BLaER1 treated with 17β-estradiol and CSF1 and Interleukin-3, amounts not matched to agents 10 nM and 100 nM (cell line): ENCODE measurements around the gene SLC6A13.

Experiments
- H3K27ac ChIP-seq, 11 experiments: shearing (Covaris generic); formaldehyde crosslinking; 2 replicates each; pipeline ENCODE4 v1.8.1; 2022
- H3K27me3 ChIP-seq, 11 experiments: shearing (Covaris generic); formaldehyde crosslinking; 2 replicates each; pipeline ENCODE4 v1.8.1; 2022
- H3K36me3 ChIP-seq, 11 experiments: shearing (Covaris generic); formaldehyde crosslinking; 2 replicates each; pipeline ENCODE4 v1.8.1; 2022
- H3K4me1 ChIP-seq, 10 experiments: shearing (Covaris generic); formaldehyde crosslinking; 2 replicates each; pipeline ENCODE4 v1.8.1; 2022
- H3K4me2 ChIP-seq, 11 experiments: shearing (Covaris generic); formaldehyde crosslinking; 2 replicates each; pipeline ENCODE4 v1.8.1; 2022
- H3K4me3 ChIP-seq, 10 experiments: shearing (Covaris generic); formaldehyde crosslinking; 2 replicates each; pipeline ENCODE4 v1.8.1; 2022
- H3K9ac ChIP-seq, 11 experiments: shearing (Covaris generic); formaldehyde crosslinking; 2 replicates each; pipeline ENCODE4 v1.8.1; 2022
- H3K9me3 ChIP-seq, 11 experiments: shearing (Covaris generic); formaldehyde crosslinking; replicated peaks in 1 of 11; 2 replicates each; pipeline ENCODE4 v1.8.1; 2022
- H4K20me1 ChIP-seq, 11 experiments: shearing (Covaris generic); formaldehyde crosslinking; 2 replicates each; pipeline ENCODE4 v1.8.1; 2022
- Cebpa-rat ChIP-seq, 11 experiments: shearing (Covaris generic); IDR thresholded peaks; 2 replicates each; pipeline ENCODE4 v1.8.1; 2022

The SLC6A13 gene

GRCh38 chr12:210277-211141 lies 52.1 kb downstream of the SLC6A13 start:
- H3K4me1 ChIP-seq: peaks cover 34 to 56% (median 43%) of the 10 kb centered on the region in 10 experiments
- peak overlapping the region in 3 of 11 experiments; percentile 88 to 99 (median 98); a peak in 3 of 22 replicates for H3K4me2 ChIP-seq
- peak overlapping the region in 6 of 11 experiments; percentile 17 to 83 (median 76); a peak in 7 of 22 replicates for H3K27ac ChIP-seq
- no peak for TF ChIP-seq Cebpa-rat (IDR thresholded peaks at IDR 0.05)
- no peaks in the 10 kb centered on the region for H4K20me1 ChIP-seq
- H3K9me3 ChIP-seq: no peaks in the 10 kb centered on the region
- H3K4me3 ChIP-seq: no peak overlapping the region
- no peaks in the 10 kb centered on the region for H3K36me3 ChIP-seq
- peaks cover 0 to 11% (median 0%) of the 10 kb centered on the region in 11 experiments; a peak in 3 of 22 replicates for H3K27me3 ChIP-seq
- peak overlapping the region in 1 of 11 experiments; percentile 16; a peak in 1 of 22 replicates for H3K9ac ChIP-seq

- H3K4me3 ChIP-seq: no peak overlapping the region
- peaks cover 28 to 49% (median 37%) of the 10 kb centered on the region in 10 experiments for H3K4me1 ChIP-seq
- H3K4me2 ChIP-seq: no peak overlapping the region
- no peaks in the 10 kb centered on the region for H3K9me3 ChIP-seq
- no peaks in the 10 kb centered on the region for H4K20me1 ChIP-seq
- H3K27me3 ChIP-seq: peaks cover 0 to 11% (median 0%) of the 10 kb centered on the region in 11 experiments; a peak in 3 of 22 replicates
- H3K9ac ChIP-seq: no peak overlapping the region
- no peaks in the 10 kb centered on the region for H3K36me3 ChIP-seq
- no peak for TF ChIP-seq Cebpa-rat (IDR thresholded peaks at IDR 0.05)
- H3K27ac ChIP-seq: no peak overlapping the region
Measured at GRCh38 chr12:209851-210250, 52.8 kb downstream of the SLC6A13 start.

- Histone ChIP-seq H3K9ac (no peak overlapping the region; a peak in 1 of 22 replicates), H3K4me2 (no peak overlapping the region), H3K9me3 (no peaks in the 10 kb centered on the region), H3K27ac (no peak overlapping the region), H4K20me1 (no peaks in the 10 kb centered on the region), H3K27me3 (peaks cover 0 to 11% (median 0%) of the 10 kb centered on the region in 11 experiments; a peak in 3 of 22 replicates), H3K4me3 (no peak overlapping the region), H3K36me3 (no peaks in the 10 kb centered on the region), H3K4me1 (peaks cover 24 to 43% (median 31%) of the 10 kb centered on the region in 10 experiments)
- TF ChIP-seq Cebpa-rat (IDR thresholded peaks at IDR 0.05): no peak
Measured at GRCh38 chr12:209246-209645, 53.4 kb downstream of the SLC6A13 start.

DNA sequence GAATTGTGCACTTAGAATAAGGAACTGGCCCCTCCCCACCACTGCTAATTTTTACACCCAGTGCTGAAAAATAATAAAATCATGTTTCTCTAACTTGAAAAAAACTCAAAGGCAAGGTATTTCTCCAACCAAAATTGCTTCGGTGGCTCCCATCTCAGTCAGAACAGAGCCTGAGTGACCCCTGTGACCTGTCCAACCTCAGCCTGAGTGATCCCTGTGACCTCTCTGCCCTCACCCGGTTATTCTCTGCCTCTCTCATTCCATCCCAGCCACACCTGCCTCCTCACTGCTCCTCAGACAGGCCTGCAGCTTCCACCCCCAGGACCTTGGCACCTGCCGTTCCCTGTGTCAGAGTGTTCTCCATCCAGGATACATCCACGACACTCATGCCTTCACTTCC lies 53.8 kb downstream of the SLC6A13 start:
- Histone ChIP-seq H3K27ac (no peak overlapping the region), H3K4me1 (peaks cover 20 to 39% (median 27%) of the 10 kb centered on the region in 10 experiments), H3K4me3 (no peak overlapping the region), H3K4me2 (no peak overlapping the region), H3K9ac (no peak overlapping the region; a peak in 1 of 22 replicates), H3K27me3 (peaks cover 0 to 10% (median 0%) of the 10 kb centered on the region in 11 experiments; a peak in 3 of 22 replicates), H4K20me1 (no peaks in the 10 kb centered on the region), H3K9me3 (no peaks in the 10 kb centered on the region), H3K36me3 (no peaks in the 10 kb centered on the region)
- TF ChIP-seq Cebpa-rat (IDR thresholded peaks at IDR 0.05): no peak

GRCh38 chr12:207804-208203 lies 54.8 kb downstream of the SLC6A13 start:
- H3K4me3 ChIP-seq: no peak overlapping the region
- no peak overlapping the region for H3K27ac ChIP-seq
- H3K9me3 ChIP-seq: no peaks in the 10 kb centered on the region
- no peak overlapping the region for H3K4me2 ChIP-seq
- no peaks in the 10 kb centered on the region for H3K36me3 ChIP-seq
- TF ChIP-seq Cebpa-rat (IDR thresholded peaks at IDR 0.05): no peak
- no peaks in the 10 kb centered on the region for H4K20me1 ChIP-seq
- no peaks in the 10 kb centered on the region for H3K27me3 ChIP-seq
- peaks cover 10 to 29% (median 17%) of the 10 kb centered on the region in 10 experiments for H3K4me1 ChIP-seq
- H3K9ac ChIP-seq: no peak overlapping the region

- Histone ChIP-seq H3K27ac (no peak overlapping the region), H3K27me3 (no peaks in the 10 kb centered on the region)
- TF ChIP-seq Cebpa-rat (IDR thresholded peaks at IDR 0.05): no peak
Measured at GRCh38 chr12:206746-207440, 55.7 kb downstream of the SLC6A13 start.

GRCh38 chr12:205026-205425 lies 57.6 kb downstream of the SLC6A13 start:
- H3K9me3 ChIP-seq: no peaks in the 10 kb centered on the region
- H4K20me1 ChIP-seq: no peaks in the 10 kb centered on the region
- no peak overlapping the region for H3K27ac ChIP-seq
- H3K4me1 ChIP-seq: 0 out of 20 replicates have a peak, but pooled peaks cover 0 to 4% (median 0%) of the 10 kb centered on the region in 10 experiments
- no peak overlapping the region for H3K4me3 ChIP-seq
- no peaks in the 10 kb centered on the region for H3K27me3 ChIP-seq
- H3K9ac ChIP-seq: no peak overlapping the region
- no peak overlapping the region for H3K4me2 ChIP-seq
- no peaks in the 10 kb centered on the region; a peak in 1 of 22 replicates for H3K36me3 ChIP-seq
- no peak for TF ChIP-seq Cebpa-rat (IDR thresholded peaks at IDR 0.05)

More at GRCh38 chr12:206746-207440, 55.7 kb downstream of the SLC6A13 start:
- Histone ChIP-seq H3K9me3 (no peaks in the 10 kb centered on the region), H4K20me1 (no peaks in the 10 kb centered on the region), H3K9ac (no peak overlapping the region), H3K4me1 (peaks cover under 1 to 20% (median 8%) of the 10 kb centered on the region in 10 experiments; a peak in 19 of 20 replicates), H3K36me3 (no peaks in the 10 kb centered on the region; a peak in 1 of 22 replicates), H3K4me3 (no peak overlapping the region), H3K4me2 (no peak overlapping the region)

DNA sequence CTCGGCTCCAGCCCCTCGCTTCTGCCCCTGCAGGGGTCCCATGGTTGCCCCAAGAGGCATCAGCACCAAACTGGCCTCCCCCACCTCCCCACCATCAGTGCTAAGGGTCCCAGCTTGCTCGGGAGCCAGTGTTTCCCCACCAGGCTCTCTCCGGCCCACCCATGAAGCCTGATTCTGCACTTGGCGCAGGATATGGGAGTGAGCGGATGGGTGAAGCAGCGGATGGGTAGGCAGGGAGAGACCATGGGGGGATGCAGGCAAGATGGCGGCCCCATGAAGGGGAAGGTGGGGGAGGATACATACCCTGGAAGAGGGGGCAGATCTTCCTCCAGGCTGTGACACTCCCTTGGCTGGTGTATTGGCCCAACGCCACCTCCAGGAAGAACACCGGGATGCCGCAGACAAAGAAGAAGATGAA lies 58.4 kb downstream of the SLC6A13 start:
- no peak overlapping the region for H3K4me2 ChIP-seq
- H3K27me3 ChIP-seq: no peaks in the 10 kb centered on the region

More for the DNA sequence above, 58.4 kb downstream of the SLC6A13 start:
- Histone ChIP-seq H3K27ac (no peak overlapping the region), H3K9ac (no peak overlapping the region), H3K4me1 (0 out of 20 replicates have a peak, but pooled peaks cover 0 to 4% (median 0%) of the 10 kb centered on the region in 10 experiments), H3K9me3 (no peaks in the 10 kb centered on the region), H4K20me1 (no peaks in the 10 kb centered on the region; a peak in 1 of 22 replicates), H3K4me3 (no peak overlapping the region), H3K36me3 (no peaks in the 10 kb centered on the region; a peak in 1 of 22 replicates)
- no peak for TF ChIP-seq Cebpa-rat (IDR thresholded peaks at IDR 0.05)
